SW 1271 (cell line): ENCODE data around the gene QTRT2.

ENCODE experiments used
- DNase-seq, 2 experiments: peaks; one replicate each; lab custom pipeline; 2025; lab: John Stamatoyannopoulos, UW

Gene QTRT2

DNA sequence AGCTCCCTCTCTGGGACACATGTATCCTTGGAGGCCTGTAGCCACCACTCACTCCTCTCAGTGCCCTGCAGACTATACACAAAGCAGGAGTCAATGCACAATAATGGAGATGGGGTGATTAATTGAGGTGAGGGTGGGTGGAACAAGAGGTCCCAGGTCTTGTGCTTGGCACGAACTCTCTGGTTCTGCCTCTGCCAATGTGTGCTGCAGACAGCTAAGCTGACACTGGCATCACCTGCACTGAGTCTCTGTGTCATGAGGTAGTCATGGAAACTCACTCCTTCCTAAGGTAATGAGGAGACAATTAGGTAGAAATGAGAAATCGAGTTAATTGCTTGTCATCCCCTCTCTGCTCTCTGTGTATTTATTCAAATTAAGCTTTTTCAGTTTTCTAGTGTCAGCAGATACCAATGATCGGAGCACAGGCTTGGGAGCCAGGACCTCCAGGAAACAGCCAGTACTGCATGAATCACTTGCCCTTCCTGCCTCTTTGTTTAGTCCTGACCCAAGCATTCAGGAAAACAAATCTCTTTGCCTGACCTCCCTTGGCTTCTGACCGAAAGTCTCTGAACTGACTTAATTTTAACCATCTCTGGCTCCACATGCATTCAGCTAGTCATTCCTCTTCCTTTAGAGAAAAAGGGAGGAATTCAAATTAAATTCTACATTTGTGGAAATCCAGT, 65.6 kb downstream of the QTRT2 start:
- DNase-seq = peak in 1 of 2 experiments; percentile 10

DNA sequence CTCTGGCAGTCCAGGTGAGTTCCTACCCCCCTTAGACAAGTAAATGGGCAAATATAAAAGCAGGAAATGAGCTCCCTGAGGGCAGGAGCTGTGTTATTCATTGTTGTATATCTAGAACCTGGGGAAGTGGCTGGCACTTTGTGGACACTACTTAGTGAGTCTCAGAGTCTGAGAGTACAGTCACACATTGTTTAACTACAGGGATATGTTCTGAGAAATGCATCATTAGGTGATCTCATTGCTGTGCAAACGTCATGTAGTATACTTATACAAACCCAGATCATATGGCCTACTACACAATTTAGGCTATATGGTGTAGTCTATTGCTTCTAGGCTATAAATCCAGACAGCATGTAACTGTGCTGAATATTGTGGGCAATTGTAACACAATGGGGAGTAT, 69.9 kb downstream of the QTRT2 start:
- no peak for DNase-seq

DNA sequence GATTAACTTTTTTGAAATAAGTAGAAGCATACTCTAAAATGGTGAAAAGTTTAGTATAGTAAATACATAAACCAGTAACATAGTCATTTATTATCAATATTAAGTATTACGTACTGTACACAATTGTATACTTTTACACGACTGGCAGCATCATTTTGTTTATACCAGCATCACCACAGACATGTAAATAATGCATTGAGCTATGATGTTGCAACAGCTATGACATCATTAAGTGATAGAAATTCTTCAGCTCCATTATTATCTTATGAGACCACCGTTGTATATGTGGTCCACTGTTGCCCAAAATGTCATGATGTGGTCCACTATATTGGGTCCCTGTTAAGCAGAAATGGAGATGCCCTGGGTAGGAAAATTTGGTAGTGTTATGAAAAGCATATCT, 71.0 kb downstream of the QTRT2 start:
- DNase-seq = no peak

DNA sequence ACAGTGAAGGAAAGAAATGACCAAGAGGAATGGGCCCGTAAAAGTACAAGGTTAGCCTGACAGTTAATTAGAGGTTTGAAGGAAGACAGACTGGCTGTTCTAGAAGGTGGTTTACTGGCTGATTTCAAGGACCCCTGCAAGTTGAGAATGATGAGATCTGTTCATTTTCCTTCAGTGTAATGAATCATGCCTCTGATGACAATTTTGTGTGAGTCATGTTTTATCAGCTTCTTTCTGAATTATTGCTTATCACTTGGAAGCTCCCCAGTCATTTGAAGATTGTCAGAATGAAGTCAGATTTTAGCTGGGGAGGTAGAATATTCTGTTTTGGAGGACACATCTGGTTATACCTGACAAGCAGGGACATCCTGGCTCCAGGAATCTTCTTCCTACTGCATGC, 71.7 kb downstream of the QTRT2 start:
- DNase-seq = no peak

- no peak for DNase-seq
These were observed 72.3 kb downstream of the QTRT2 start for GRCh38 chr3:114128826-114129225.

GRCh38 chr3:114132500-114132899, 76.0 kb downstream of the QTRT2 start:
- DNase-seq = no peak

DNA sequence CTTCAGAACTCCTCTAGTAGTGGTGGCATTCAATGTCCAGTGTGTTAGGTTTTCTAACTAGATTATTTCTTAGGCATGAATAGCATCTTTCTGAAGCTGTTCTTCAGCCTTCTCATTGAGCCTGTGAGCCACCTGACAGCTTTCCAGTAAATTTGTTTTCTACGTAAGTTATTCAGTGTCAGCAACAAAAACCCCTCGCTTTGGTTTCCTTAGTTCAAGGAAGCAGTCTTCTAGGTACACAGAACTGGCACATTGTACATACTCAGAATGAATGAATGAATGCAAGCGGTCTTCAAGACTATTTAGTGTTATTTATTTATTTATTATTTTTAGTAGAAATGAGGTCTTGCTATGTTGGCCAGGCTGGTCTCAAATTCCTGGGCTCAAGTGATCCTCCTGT, 77.4 kb downstream of the QTRT2 start:
- DNase-seq = no peak
